Endothelial cell of umbilical vein (primary cell): ENCODE measurements around the gene MED26. TPM values are rescaled to one million over a fixed set of nuclear protein-coding genes. Genes with fewer than 3 reads are reported as not detected.
A peak's percentile ranks its signal among the peaks of the same experiment; 100 is the strongest.

Experiments used
- BruUV-seq: library from RNA; stranded (reverse); fragments of 400-500 nt; replicated peaks from 2 replicates; lab custom pipeline; 2021; lab: Mats Ljungman, UMichigan
- CTCF ChIA-PET: fragments of 300-600, 350-600 bp; sonication (Branson Sonifier 250); formaldehyde crosslinking; loops from one replicate; lab custom pipeline; 2021; ENCODE audit warnings: antibody characterized with exemption, inconsistent platforms; lab: Charles Lee
- POLR2A ChIA-PET: fragments of 300-600, 350-600 bp; sonication (Branson Sonifier 250); formaldehyde crosslinking; loops from one replicate; lab custom pipeline; 2021; ENCODE audit warnings: antibody characterized with exemption, inconsistent platforms; lab: Charles Lee
- DNase-seq: peaks from one replicate; pipeline ENCODE4 v3.0.0-alpha.2; 2011; ENCODE audit warnings: low read depth, low spot score
- FAIRE-seq: peaks from 2 replicates; lab custom pipeline; 2011; peaks lifted over from hg19 to GRCh38; lab: Jason Lieb, UNC
- H2AFZ ChIP-seq: 2 replicates; pipeline ENCODE4 v1.6.0; 2012; ENCODE audit warnings: low read depth, low read length, control low read depth, inconsistent platforms
- H3K27ac ChIP-seq: 2 replicates; pipeline ENCODE4 v1.5.1; 2011; ENCODE audit warnings: low read depth, mild to moderate bottlenecking, control low read depth, low read length, moderate library complexity; ENCODE audit not compliant: insufficient read depth
- H3K27me3 ChIP-seq, 2 experiments: 2 replicates each; pipeline versions ENCODE4 v1.6.0 to v1.6.1; 2011; ENCODE audit warnings: low read length in 2 of 2, mixed read lengths in 1 of 2; ENCODE audit not compliant: control insufficient read depth in 2 of 2, insufficient read depth in 2 of 2
- H3K36me3 ChIP-seq, 2 experiments: 2 replicates in 1 of 2; 3 replicates in 1 of 2; pipeline ENCODE4 v1.5.1; 2011; ENCODE audit warnings: low read length in 2 of 2, mild to moderate bottlenecking in 1 of 2, moderate library complexity in 1 of 2; ENCODE audit not compliant: control insufficient read depth in 2 of 2, insufficient read depth in 2 of 2; ENCODE audit errors: extremely low read depth in 1 of 2
- H3K4me1 ChIP-seq: 3 replicates; pipeline ENCODE4 v1.5.1; 2011; ENCODE audit warnings: mild to moderate bottlenecking, low read length; ENCODE audit not compliant: control insufficient read depth, insufficient read depth; ENCODE audit errors: extremely low read depth
- H3K4me2 ChIP-seq: 2 replicates; pipeline ENCODE4 v1.6.1; 2011; ENCODE audit warnings: low read length, control low read depth, mixed read lengths; ENCODE audit not compliant: insufficient read depth
- H3K4me3 ChIP-seq, 3 experiments: fragments of 200-600 bp in 1 of 3; sonication (generic), shearing (Covaris generic) in 1 of 3; replicated peaks in 1 of 3; 2 replicates each; pipeline ENCODE4 v1.5.1; 2011 to 2016; ENCODE audit warnings: control low read depth in 3 of 3, low read length in 3 of 3, mild to moderate bottlenecking in 2 of 3, inconsistent platforms in 1 of 3, low read depth in 1 of 3, moderate library complexity in 1 of 3; ENCODE audit not compliant: insufficient read depth in 1 of 3
- H3K79me2 ChIP-seq: 2 replicates; pipeline ENCODE4 v1.6.0; 2012; ENCODE audit warnings: low read length, inconsistent platforms; ENCODE audit not compliant: control insufficient read depth, insufficient read depth
- H3K9ac ChIP-seq: replicated peaks from 2 replicates; pipeline ENCODE3; 2011; ENCODE audit warnings: low read length, control low read depth; ENCODE audit not compliant: insufficient read depth; ENCODE audit errors: extremely low read depth
- H3K9me1 ChIP-seq: replicated peaks from 3 replicates; pipeline ENCODE4 v1.6.0; 2011; ENCODE audit warnings: mild to moderate bottlenecking, low read length; ENCODE audit not compliant: control insufficient read depth, insufficient read depth; ENCODE audit errors: extremely low read depth
- H3K9me3 ChIP-seq: replicated peaks from 2 replicates; pipeline ENCODE4 v1.5.1; 2012; ENCODE audit warnings: low read length, inconsistent platforms; ENCODE audit not compliant: control insufficient read depth, insufficient read depth
- H4K20me1 ChIP-seq: replicated peaks from 2 replicates; pipeline ENCODE3; 2011; ENCODE audit warnings: mild to moderate bottlenecking, low read length; ENCODE audit not compliant: control insufficient read depth, insufficient read depth; ENCODE audit errors: extremely low read depth
- EZH2 ChIP-seq: IDR thresholded peaks from 2 replicates; pipeline ENCODE4 v1.6.1; 2012; ENCODE audit warnings: borderline replicate concordance, low read depth, mild to moderate bottlenecking, moderate library complexity, low read length, inconsistent platforms; ENCODE audit not compliant: severe bottlenecking
- FOS ChIP-seq: IDR thresholded peaks from 2 replicates; pipeline ENCODE4 v1.6.1; 2011; ENCODE audit warnings: mild to moderate bottlenecking, low read length, moderate library complexity, borderline replicate concordance; ENCODE audit not compliant: insufficient read depth
- GATA2 ChIP-seq: IDR thresholded peaks from 2 replicates; pipeline ENCODE4 v1.7.0; 2011; ENCODE audit warnings: low read depth, mild to moderate bottlenecking, moderate library complexity, mixed read lengths, low read length; ENCODE audit not compliant: insufficient read length, insufficient read depth
- JUN ChIP-seq: IDR thresholded peaks from 2 replicates; pipeline ENCODE4 v1.6.1; 2011; ENCODE audit warnings: borderline replicate concordance, low read depth; ENCODE audit not compliant: insufficient read length, insufficient read depth
- MYC ChIP-seq: IDR thresholded peaks from one replicate; pipeline ENCODE4 v1.6.1; 2011; ENCODE audit warnings: mild to moderate bottlenecking, low read depth, low read length
- POLR2A ChIP-seq: IDR thresholded peaks from 2 replicates; pipeline ENCODE4 v1.6.1; 2012; ENCODE audit warnings: low read depth, mild to moderate bottlenecking, control low read depth, low read length
- POLR2AphosphoS5 ChIP-seq: IDR thresholded peaks from 2 replicates; pipeline ENCODE4 v1.6.1; 2012; ENCODE audit warnings: low read depth, mild to moderate bottlenecking, control low read depth, low read length, moderate library complexity; ENCODE audit not compliant: insufficient read depth
- dilution Hi-C: fragments of 300-500 bp; cut with MboI; formaldehyde crosslinking; loops from one replicate; pipeline ENCODE4 v1.15.0; 2019; ENCODE audit warnings: low sequenced_read_pairs; ENCODE audit not compliant: extremely low pct_ligation_motif_present
- intact Hi-C: fragments of 100-400 bp; cut with micrococcal nuclease; formaldehyde crosslinking; loops from one replicate; pipeline ENCODE4 v1.10.0; 2022
- polyA plus RNA-seq, 4 experiments: library from polyadenylated mRNA; depleted of rRNA in 3 of 4; stranded (reverse) in 3 of 4; unstranded in 1 of 4; fragments of >200 nt; gene quantifications; 2 replicates each; pipeline versions ENCODE4 v1.2.1 to v1.2.3, GENCODE V29; 2011 to 2012; ENCODE audit warnings: missing spikeins in 1 of 4
- total RNA-seq: library from RNA; stranded (reverse); gene quantifications from 2 replicates; pipeline ENCODE4 v1.2.3, GENCODE V29; 2021
- TF ChIP-seq, protein P1 (sequence below), 2 donors: IDR thresholded peaks; 1 replicate in 1 of 2; 2 replicates in 1 of 2; pipeline ENCODE4 v1.5.1; 2011; ENCODE audit warnings: low read length in 2 of 2, mild to moderate bottlenecking in 2 of 2, moderate library complexity in 2 of 2, control low read depth in 1 of 2, inconsistent platforms in 1 of 2, low read depth in 1 of 2; ENCODE audit not compliant: insufficient read depth in 1 of 2; ENCODE audit errors: extremely low read depth in 1 of 2
- TF ChIP-seq, protein P2 (sequence below): IDR thresholded peaks from 2 replicates; pipeline ENCODE4 v1.6.1; 2011; ENCODE audit not compliant: insufficient read depth, insufficient read length

The MED26 gene
- total and polyA plus RNA-seq, 2 donors (not counting 3 experiments of a cell fraction or from before 2014, with no cell fraction given) = 5.6 to 13.4 TPM

DNA sequence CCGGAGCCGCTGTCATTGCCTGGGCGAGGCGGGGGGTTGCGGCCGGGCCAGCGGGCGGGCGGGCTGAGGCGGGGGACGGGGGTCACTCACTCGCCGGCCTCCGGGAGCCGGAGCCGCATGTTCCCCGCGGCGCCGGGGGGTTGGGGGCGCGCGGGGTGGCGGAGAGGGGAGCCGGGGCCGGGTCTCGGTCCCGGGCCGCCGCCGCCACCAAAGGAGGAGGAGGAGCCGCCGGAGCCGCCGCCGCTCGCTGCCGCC, 149 bp downstream of the MED26 start:
- Histone ChIP-seq H3K9me1 (no peaks in the 10 kb centered on the region), H3K9ac (peak overlapping the region; percentile 90), H3K4me2 (peak overlapping the region; percentile 96), H2AFZ (no peak overlapping the region), H3K79me2 (peaks cover 49% of the 10 kb centered on the region), H3K36me3 (peaks cover 2 to 17% of the 10 kb centered on the region in 2 experiments), H4K20me1 (no peaks in the 10 kb centered on the region), H3K27ac (peak overlapping the region; percentile 59), H3K4me3 (peak overlapping the region; percentile 79 to 90 (median 90)), H3K27me3 (no peaks in the 10 kb centered on the region), H3K4me1 (peaks cover 18% of the 10 kb centered on the region), H3K9me3 (no peaks in the 10 kb centered on the region)
- ChIA-PET CTCF (interaction anchor here (0.6 to 1.2 kb wide), 4 partner anchors 19 to 193 kb away, joined by 3 read pairs; no protein-coding TSS in a partner anchor), POLR2A (interaction anchor here (0.6 to 1.9 kb wide), 5 partner anchors 32 to 84 kb away, joined by 3 to 8 read pairs (median 3); partner anchors contain the start of genes SMIM7 and TMEM38A)
- BruUV-seq = no TSS peak
- intact Hi-C loops = loop anchor here (1.0 to 5.0 kb wide), 5 partner anchors 32 to 101 kb away; partner anchors contain the start of genes SLC35E1 and SMIM7
- DNase-seq = no peak
- TF ChIP-seq MYC = no peak
- TF ChIP-seq, protein P1, sequence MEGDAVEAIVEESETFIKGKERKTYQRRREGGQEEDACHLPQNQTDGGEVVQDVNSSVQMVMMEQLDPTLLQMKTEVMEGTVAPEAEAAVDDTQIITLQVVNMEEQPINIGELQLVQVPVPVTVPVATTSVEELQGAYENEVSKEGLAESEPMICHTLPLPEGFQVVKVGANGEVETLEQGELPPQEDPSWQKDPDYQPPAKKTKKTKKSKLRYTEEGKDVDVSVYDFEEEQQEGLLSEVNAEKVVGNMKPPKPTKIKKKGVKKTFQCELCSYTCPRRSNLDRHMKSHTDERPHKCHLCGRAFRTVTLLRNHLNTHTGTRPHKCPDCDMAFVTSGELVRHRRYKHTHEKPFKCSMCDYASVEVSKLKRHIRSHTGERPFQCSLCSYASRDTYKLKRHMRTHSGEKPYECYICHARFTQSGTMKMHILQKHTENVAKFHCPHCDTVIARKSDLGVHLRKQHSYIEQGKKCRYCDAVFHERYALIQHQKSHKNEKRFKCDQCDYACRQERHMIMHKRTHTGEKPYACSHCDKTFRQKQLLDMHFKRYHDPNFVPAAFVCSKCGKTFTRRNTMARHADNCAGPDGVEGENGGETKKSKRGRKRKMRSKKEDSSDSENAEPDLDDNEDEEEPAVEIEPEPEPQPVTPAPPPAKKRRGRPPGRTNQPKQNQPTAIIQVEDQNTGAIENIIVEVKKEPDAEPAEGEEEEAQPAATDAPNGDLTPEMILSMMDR (IDR thresholded peaks at IDR 0.05; ENCODE audit: extremely low read depth in 1 of 2, insufficient read depth in 1 of 2, low read depth in 1 of 2, low read length in 2 of 2) = no peak
- TF ChIP-seq JUN = no peak
- no peak for TF ChIP-seq POLR2AphosphoS5
- TF ChIP-seq, protein P2, sequence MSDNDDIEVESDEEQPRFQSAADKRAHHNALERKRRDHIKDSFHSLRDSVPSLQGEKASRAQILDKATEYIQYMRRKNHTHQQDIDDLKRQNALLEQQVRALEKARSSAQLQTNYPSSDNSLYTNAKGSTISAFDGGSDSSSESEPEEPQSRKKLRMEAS = no peak
- TF ChIP-seq EZH2 = no peak
- no peak for TF ChIP-seq POLR2A
- TF ChIP-seq FOS = no peak
- no peak for TF ChIP-seq GATA2
- no peak for FAIRE-seq
- dilution Hi-C loops = no loop called here
